Heart left ventricle (tissue), 16 donors: Measurements from ENCODE around the gene LIF. TPM values are rescaled to one million over a fixed set of nuclear protein-coding genes. Genes with fewer than 3 reads are reported as not detected.

ENCODE experiments used
- ATAC-seq, 4 donors: fragments of 200-7000 bp; cut with Tn5 transposase; one replicate each; pipeline ENCODE4 v1.9.1; 2020 to 2022; ENCODE audit warnings: moderate library complexity in 4 of 4, mild to moderate bottlenecking in 3 of 4, moderate number of reproducible peaks in 1 of 4
- DNase-seq, 5 donors: peaks; one replicate each; pipeline ENCODE4 v3.0.0-alpha.2; 2020
- H3K27ac ChIP-seq, 12 donors: fragments of 200-600 bp; sonication (generic) in 4 of 12; one replicate each; pipeline versions ENCODE4 v1.5.0 to v1.8.0; 2016 to 2022; ENCODE audit warnings: mild to moderate bottlenecking in 2 of 12
- H3K27me3 ChIP-seq, 9 donors: fragments of 200-600 bp; sonication (generic) in 2 of 9; one replicate each; pipeline versions ENCODE4 v1.5.1 to v1.8.0; 2016 to 2022; ENCODE audit warnings: mild to moderate bottlenecking in 3 of 9
- H3K36me3 ChIP-seq, 9 donors: fragments of 200-600 bp; sonication (generic) in 2 of 9; one replicate each; pipeline versions ENCODE4 v1.5.0 to v1.8.0; 2018 to 2022; ENCODE audit warnings: mild to moderate bottlenecking in 2 of 9
- H3K4me1 ChIP-seq, 12 donors: fragments of 200-600 bp; sonication (generic) in 4 of 12; one replicate each; pipeline versions ENCODE4 v1.5.0 to v1.8.0; 2016 to 2022; ENCODE audit warnings: mild to moderate bottlenecking in 3 of 12
- H3K4me3 ChIP-seq, 12 donors: fragments of 200-600 bp; sonication (generic) in 4 of 12; one replicate each; pipeline versions ENCODE4 v1.5.0 to v1.8.0; 2017 to 2022; ENCODE audit warnings: mild to moderate bottlenecking in 9 of 12, moderate library complexity in 4 of 12
- H3K9me3 ChIP-seq, 12 donors: fragments of 200-600 bp; sonication (generic) in 4 of 12; one replicate each; pipeline versions ENCODE4 v1.5.0 to v1.8.0; 2016 to 2022; ENCODE audit warnings: mild to moderate bottlenecking in 1 of 12
- POLR2A ChIP-seq, 2 donors: fragments of 450-650 bp; IDR thresholded peaks; one replicate each; pipeline ENCODE4 v1.6.1; 2017; ENCODE audit warnings: antibody characterized with exemption in 2 of 2, mild to moderate bottlenecking in 2 of 2, moderate library complexity in 2 of 2
- WGBS, 4 donors: extraction: QIAGEN DNeasy Blood & Tissue Kit in 2 of 4; methylation state at CpG; one replicate each; pipeline versions ENCODE4 v1.1.5 to v1.1.7; 2013 to 2018; 5-methylcytosine and 5-hydroxymethylcytosine counted together
- intact Hi-C, 10 donors: fragments of 100-400 bp; cut with DNase I; formaldehyde crosslinking; loops; one replicate each; pipeline versions ENCODE4 v1.11.1 to v1.14.2; 2022
- polyA plus RNA-seq, 2 donors: library from polyadenylated mRNA; stranded (reverse); fragments of 200-250 nt; gene quantifications; one replicate each; pipeline ENCODE4 v1.2.3, GENCODE V29; 2013
- total RNA-seq, 9 donors: library from RNA; depleted of rRNA in 2 of 9; stranded (reverse); fragments of >200 nt in 2 of 9; fragmentation: NEBNext Ultra II Directional in 3 of 9; extraction: Animal tissue kit (Norgen Biotek cat#: 25700) in 3 of 9; gene quantifications; one replicate each; pipeline versions ENCODE4 v1.1.0 to v1.2.4, GENCODE V29; 2016 to 2023
- TF ChIP-seq, protein P1 (sequence below), 12 donors: fragments of 200-600 bp; sonication (generic) in 4 of 12; IDR thresholded peaks; one replicate each; pipeline versions ENCODE4 v1.5.0 to v1.8.0; 2018 to 2022; ENCODE audit warnings: antibody characterized with exemption in 12 of 12, mild to moderate bottlenecking in 5 of 12
- donor health status: ischemic (EF 13 %, LVEDD 7.1; RV severe dilation, severe dysfunction).
- donor health status: healthy with polysubstance abuse.
- donor health status: DM: no; HTN: yes; CAD: no.
- donor health status: DM: no; HTN: no; CAD: no.
- donor health status: ischemic (EF 25% LVEDD 6.9; RV normal size, moderate dysfunction).
- donor health status: ischemic (EF 25% LVEDD 5.7; RV mildly dilated, moderate dysfunction).
- donor health status: healthy.
- donor health status: DM: yes; HTN: yes; CAD: no.
- donor health status: ischemic (EF 35%, LVEDD 5.7; RV mildly dilated, moderate dysfunction).
- donor health status: nonischemic (EF 11% LVEDD 7.7; RV severe dilation, severe dysfunction).
- donor health status: DM: yes; HTN: yes; CAD: no.
- donor health status: PGD.
- donor health status: ischemic (EF 29% LVEDD 5.4; RV normal size, mild dysfunction).
- donor health status: nonischemic (EF 23%, LVEDD 6.1; RV moderate dilation, normal function).

The LIF gene
- total and polyA plus RNA-seq, 11 donors = 0.12 to 11.6 (median 0.67) TPM; not detected in 1

DNA sequence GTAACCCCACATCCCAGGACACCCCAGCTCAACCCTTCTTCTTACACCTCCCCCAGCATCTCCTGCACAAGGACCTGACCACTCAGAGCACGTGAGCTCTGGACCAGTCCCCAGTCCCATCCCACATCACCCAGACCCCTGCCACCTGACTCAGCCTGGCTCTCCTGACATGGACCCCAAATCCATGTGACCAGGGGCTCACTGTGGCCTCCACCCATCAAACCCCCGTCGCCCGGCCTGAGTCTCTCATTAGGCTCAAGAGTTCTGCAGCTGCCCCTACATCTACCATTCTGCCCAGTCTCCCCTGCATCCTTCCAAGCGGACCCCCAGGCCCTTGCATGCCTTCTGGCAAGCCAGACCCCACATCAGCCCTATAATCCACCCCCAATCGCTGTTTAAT lies 1.9 kb upstream of the LIF start:
- peak overlapping the region in 3 of 12 donors; percentile 47 to 78 (median 72) for H3K27ac ChIP-seq
- no peaks in the 10 kb centered on the region for H3K9me3 ChIP-seq
- DNase-seq (no peak), ATAC-seq (no peak)
- intact Hi-C loops = loop anchor here in 2 of 10 donors (5.0 kb wide), 2 partner anchors 36 to 41 kb away; no protein-coding TSS in a partner anchor
- WGBS, 4 donors = 68 to 75% (median 71%) methylated on average over 6 of the region's 6 CpGs
- peaks cover 0 to 53% (median 21%) of the 10 kb centered on the region in 12 donors for H3K4me1 ChIP-seq
- H3K36me3 ChIP-seq = no peaks in the 10 kb centered on the region
- H3K4me3 ChIP-seq = peak overlapping the region in 5 of 12 donors; percentile 4 to 45 (median 21)
- peaks cover 10 to 62% (median 31%) of the 10 kb centered on the region in 9 donors for H3K27me3 ChIP-seq
- no peak for TF ChIP-seq POLR2A (IDR thresholded peaks at IDR 0.05)
- TF ChIP-seq, protein P1, sequence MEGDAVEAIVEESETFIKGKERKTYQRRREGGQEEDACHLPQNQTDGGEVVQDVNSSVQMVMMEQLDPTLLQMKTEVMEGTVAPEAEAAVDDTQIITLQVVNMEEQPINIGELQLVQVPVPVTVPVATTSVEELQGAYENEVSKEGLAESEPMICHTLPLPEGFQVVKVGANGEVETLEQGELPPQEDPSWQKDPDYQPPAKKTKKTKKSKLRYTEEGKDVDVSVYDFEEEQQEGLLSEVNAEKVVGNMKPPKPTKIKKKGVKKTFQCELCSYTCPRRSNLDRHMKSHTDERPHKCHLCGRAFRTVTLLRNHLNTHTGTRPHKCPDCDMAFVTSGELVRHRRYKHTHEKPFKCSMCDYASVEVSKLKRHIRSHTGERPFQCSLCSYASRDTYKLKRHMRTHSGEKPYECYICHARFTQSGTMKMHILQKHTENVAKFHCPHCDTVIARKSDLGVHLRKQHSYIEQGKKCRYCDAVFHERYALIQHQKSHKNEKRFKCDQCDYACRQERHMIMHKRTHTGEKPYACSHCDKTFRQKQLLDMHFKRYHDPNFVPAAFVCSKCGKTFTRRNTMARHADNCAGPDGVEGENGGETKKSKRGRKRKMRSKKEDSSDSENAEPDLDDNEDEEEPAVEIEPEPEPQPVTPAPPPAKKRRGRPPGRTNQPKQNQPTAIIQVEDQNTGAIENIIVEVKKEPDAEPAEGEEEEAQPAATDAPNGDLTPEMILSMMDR (IDR thresholded peaks at IDR 0.05) = no peak

DNA sequence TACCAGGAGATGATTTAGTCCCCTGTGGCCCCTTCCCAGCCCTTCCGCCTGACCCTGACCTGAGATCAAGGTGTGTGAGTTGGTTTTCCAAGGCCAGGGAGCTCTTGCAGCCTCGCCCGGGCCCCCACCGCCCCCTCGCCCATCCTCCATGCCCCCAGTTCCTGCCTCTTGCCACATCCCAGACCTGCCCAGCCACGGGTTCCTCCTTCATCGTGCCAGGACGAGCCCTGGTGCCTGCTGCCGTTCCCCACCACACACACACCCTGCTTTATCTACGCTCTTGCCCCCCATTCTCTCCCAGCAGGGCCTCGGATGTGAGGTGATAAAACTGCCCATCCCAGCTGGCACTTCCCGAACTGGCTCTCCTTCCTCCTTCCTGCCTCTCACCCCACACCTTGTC lies 1.4 kb upstream of the LIF start:
- peaks cover 10 to 62% (median 31%) of the 10 kb centered on the region in 9 donors for H3K27me3 ChIP-seq
- intact Hi-C loops = loop anchor here in 2 of 10 donors (5.0 kb wide), 2 partner anchors 36 to 41 kb away; no protein-coding TSS in a partner anchor
- peaks cover 0 to 50% (median 18%) of the 10 kb centered on the region in 12 donors for H3K4me1 ChIP-seq
- TF ChIP-seq POLR2A (IDR thresholded peaks at IDR 0.05) = no peak
- TF ChIP-seq, protein P1 (IDR thresholded peaks at IDR 0.05) = no peak
- H3K36me3 ChIP-seq = no peaks in the 10 kb centered on the region
- ATAC-seq (no peak), DNase-seq (no peak)
- no peaks in the 10 kb centered on the region for H3K9me3 ChIP-seq
- peak overlapping the region in 1 of 12 donors; percentile 45 for H3K4me3 ChIP-seq
- WGBS, 4 donors = 71 to 76% (median 73%) methylated on average over 11 to 12 of the region's 12 CpGs
- H3K27ac ChIP-seq = peak overlapping the region in 2 of 12 donors; percentile 72 to 78

DNA sequence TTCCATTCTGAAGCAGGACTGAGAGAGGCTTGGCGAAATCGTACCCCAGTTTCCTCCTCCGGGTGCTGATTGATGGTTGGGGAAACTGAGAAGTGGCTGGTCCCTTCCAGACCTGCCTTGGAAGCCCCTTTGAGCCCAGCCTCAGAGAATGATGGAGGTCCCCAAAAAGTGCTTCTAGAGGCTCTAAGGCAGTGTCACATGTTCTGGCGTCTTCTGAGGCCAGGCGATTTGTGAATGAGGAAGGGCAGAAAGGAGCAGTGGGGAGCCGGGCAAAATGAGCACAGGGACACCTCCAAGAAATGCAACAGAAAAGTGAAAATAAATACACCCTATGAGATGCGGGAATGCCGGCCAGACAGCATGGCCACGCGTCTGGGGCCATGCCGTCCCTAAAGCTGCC lies 1.0 kb upstream of the LIF start:
- peak overlapping the region in 1 of 12 donors; percentile 45 for H3K4me3 ChIP-seq
- no peak for DNase-seq
- H3K9me3 ChIP-seq = no peaks in the 10 kb centered on the region
- no peaks in the 10 kb centered on the region for H3K36me3 ChIP-seq
- peak overlapping the region in 1 of 12 donors; percentile 64 for H3K27ac ChIP-seq
- peaks cover 0 to 45% (median 15%) of the 10 kb centered on the region in 12 donors for H3K4me1 ChIP-seq
- intact Hi-C loops = loop anchor here in 2 of 10 donors (5.0 kb wide), 2 partner anchors 35 to 40 kb away; no protein-coding TSS in a partner anchor
- no peak for ATAC-seq
- peaks cover 10 to 66% (median 31%) of the 10 kb centered on the region in 9 donors for H3K27me3 ChIP-seq
- TF ChIP-seq, protein P1 (IDR thresholded peaks at IDR 0.05) = no peak
- no peak for TF ChIP-seq POLR2A (IDR thresholded peaks at IDR 0.05)
- 70 to 87% (median 83%) methylated on average over 11 of the region's 11 CpGs for whole genome bisulfite sequencing, 4 donors

DNA sequence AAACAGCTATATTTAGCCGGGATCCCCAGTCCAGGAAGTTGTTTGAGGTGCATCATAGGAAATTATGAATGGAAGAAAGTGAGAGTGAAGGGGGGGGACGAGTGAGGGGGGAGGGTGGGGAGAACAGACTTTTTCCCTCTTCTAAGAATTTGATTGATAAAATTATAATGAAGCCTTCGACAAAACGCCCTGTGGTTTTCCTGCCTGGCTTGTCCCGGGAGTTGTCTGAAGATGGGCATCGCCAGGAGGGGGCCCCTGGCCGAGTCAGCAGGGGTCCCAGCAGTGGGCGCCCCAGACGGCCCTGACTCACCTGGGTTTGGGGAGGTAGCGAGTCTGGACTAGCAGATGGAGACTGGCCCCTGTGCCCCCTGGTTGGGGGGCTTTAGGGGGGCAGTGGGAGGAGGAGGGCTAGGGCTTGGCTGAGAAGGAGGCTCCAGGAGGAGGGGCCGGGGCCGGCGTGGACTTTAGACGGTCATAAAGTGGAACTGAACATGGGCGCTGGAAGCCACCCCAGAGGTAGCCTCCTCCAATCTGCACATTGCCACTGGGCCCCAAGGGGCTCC lies 336 bp upstream of the LIF start:
- H3K4me1 ChIP-seq = peaks cover 0 to 39% (median 14%) of the 10 kb centered on the region in 12 donors
- H3K4me3 ChIP-seq = peak overlapping the region in 9 of 12 donors; percentile 36 to 62 (median 49)
- TF ChIP-seq, protein P1 (IDR thresholded peaks at IDR 0.05) = no peak
- no peak for TF ChIP-seq POLR2A (IDR thresholded peaks at IDR 0.05)
- H3K36me3 ChIP-seq = no peaks in the 10 kb centered on the region
- H3K27ac ChIP-seq = peak overlapping the region in 1 of 12 donors; percentile 64
- 28 to 35% (median 30%) methylated on average over 15 of the region's 15 CpGs for WGBS, 4 donors
- no peaks in the 10 kb centered on the region for H3K9me3 ChIP-seq
- DNase-seq = no peak
- ATAC-seq = no peak
- H3K27me3 ChIP-seq = peaks cover 10 to 68% (median 31%) of the 10 kb centered on the region in 9 donors
- intact Hi-C loops = loop anchor here in 2 of 10 donors (5.0 kb wide), 2 partner anchors 35 to 40 kb away; no protein-coding TSS in a partner anchor
